GM19468 (cell line): ENCODE data around the gene MTCL1.

Experiments used
- ATAC-seq: cut with Tn5 transposase; IDR thresholded peaks from one replicate; pipeline ENCODE4 v1.9.1; 2021; ENCODE audit warnings: mild to moderate bottlenecking, moderate library complexity, moderate number of reproducible peaks; ENCODE audit not compliant: unreplicated experiment; ENCODE audit errors: extremely low read depth

MTCL1 gene

DNA sequence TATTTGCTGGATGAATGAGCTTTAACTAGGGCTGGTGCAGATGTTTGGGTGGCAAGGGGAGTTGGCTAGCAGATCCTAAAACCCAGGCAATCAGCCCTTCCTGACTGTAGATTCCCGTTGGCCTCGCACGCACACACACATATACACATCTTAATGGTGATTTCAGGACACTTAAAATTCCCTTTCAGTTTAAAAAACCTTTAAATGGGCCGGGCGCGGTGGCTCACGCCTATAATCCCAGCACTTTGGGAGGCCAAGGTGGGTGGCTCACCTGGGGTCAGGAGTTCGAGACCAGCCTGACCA lies 19.5 kb upstream of the MTCL1 start:
- no peak for ATAC-seq

DNA sequence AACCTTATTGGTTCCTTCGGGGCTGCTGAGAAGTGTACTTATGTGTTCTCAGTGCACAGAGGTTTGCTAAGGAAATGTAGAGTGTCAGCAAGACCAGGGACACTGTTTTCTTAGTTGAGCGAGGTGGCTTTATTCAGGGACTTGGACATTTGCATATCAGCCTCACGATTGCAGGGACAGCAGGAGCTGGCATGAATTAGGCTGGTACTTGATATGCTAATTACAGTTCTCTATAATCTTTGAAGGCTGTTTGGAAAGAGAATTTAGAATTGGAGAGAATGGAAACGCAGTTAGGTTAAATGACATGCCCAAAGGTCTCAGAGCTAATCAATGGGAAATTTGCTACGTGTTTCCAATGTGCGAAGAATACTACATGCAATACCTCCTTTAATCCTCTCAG lies 18.7 kb upstream of the MTCL1 start:
- ATAC-seq, result no peak

DNA sequence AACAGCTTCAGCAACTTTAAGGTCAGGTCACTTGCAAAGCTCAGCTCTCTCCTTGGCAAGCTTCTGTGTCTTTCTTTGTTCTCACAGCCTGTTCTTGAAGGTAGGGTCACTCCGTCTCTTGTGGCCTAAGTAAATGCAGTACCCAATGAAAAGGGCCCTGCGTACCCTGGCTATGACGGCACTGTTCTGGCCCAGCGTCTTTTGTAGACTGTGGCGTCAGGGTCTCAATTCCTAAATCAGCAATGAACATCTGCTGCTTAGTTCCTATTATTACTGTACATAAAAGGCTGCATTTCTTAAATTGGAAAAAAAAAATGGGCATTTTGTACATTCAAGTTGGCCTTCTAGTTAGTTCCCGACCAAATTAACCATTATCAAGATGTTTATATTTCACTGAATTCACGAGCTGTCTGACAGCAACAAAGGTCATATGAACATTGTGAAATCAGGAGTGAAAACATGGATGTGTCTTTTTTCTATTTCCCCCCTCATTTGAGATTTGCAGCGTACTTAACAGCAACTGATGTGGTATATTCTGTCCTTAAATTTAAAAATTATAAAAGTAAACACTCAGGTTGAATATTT lies 17.0 kb upstream of the MTCL1 start:
- ATAC-seq, result no peak

DNA sequence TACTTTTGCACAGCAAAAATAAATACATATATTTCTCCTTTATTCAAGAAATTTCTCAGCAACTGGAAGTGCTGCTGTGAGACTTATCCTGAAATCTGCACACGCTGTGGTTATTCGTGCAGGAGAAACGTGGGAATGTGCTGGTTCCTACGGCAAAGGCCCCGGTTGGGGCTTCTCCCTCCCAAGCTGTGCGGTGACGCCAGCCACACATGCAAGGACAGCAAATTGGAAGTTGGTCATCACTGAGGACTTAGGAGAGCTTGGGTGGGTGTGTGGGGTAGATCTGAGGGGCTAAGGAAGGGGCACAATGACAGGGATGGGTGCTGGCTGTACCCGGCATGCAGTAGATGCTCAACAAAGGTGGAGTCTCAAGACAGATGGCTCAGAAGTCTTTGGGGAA lies 16.5 kb upstream of the MTCL1 start:
- no peak for ATAC-seq

DNA sequence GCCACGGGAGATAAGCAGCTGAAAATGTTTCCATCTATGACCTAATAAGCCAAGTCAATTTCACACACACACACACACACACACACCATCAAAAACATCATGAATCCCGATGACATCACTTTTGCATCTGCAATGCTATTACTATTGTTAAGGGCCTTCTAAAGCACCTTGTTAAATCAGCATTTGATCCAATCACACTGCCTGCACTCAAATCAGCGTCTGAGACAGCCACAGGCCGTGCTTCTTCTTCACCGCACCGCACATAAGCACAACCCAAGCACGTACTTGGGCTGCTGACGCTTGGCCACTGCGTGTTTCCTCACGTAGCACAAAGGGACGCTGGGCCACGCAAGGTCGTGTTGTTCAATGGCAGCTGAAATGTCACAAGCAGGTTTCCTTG lies 15.8 kb upstream of the MTCL1 start:
- ATAC-seq, result no peak

DNA sequence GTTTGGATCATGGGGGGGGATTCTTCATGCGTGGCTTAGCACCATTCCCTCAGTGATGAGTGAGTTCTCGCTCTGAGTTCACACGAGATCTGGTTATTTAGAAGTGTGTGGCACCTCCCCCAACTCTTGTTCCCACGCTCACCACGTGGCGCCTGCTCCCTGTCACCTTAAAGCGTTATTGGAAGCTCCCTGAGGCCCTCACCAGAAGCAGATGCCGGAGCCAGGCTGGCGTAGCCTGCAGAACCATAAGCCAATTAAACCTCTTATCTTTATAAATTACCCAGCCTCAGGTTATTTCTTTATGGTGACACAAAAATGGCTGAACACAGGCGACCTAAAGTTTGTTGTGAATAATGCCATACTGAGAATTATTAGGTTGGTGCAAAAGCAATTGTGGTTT lies 10.5 kb upstream of the MTCL1 start:
- ATAC-seq, result no peak

DNA sequence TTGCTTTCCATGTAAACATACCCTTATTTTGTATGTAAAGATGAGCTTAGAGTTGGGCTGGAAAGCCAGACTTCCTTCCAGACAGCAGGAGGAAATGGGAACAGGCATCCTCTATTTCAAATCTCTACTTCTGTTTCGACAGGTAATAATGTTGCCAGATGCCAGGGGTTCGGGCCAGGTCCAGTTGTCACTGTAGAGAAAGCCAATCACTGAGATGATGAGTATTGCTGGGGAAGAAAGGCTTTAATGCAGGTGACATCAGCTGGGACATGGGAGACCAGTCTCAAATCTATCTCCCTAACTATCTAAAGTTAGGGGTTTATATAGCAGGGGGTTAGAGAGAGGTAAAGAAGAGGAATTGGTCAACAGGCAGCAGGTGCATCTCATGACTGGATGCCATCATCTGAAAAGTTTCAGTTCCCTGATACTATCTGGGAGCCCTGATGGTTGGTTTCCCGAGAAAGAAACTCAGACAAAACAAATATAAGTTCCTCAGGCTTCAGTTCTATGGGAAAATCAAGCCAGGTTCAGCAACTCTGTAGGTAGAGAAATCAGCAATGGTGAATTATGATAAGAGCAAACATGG lies 9.3 kb upstream of the MTCL1 start:
- ATAC-seq, result no peak

DNA sequence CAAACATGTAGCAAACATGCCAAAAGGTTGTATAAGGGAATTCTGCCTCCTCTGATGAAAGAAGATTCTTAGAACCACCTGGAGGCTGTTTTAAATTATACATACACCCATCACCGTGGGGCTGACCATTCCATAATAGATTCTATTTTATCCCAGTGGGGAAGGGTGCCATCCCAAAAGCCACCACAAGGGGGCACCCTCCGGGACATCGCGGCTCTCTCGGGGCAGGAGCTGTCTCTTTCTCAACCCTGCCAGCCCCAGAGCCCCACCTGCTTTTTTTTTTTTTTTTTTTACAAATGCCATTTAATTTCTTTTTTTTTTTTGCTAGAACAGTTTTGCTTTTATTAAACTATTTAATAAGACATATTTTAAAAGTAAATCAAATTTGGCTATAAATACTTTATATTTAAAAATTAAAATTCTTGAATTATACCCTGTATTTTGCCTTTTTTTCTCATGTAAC lies 8.6 kb upstream of the MTCL1 start:
- no peak for ATAC-seq

DNA sequence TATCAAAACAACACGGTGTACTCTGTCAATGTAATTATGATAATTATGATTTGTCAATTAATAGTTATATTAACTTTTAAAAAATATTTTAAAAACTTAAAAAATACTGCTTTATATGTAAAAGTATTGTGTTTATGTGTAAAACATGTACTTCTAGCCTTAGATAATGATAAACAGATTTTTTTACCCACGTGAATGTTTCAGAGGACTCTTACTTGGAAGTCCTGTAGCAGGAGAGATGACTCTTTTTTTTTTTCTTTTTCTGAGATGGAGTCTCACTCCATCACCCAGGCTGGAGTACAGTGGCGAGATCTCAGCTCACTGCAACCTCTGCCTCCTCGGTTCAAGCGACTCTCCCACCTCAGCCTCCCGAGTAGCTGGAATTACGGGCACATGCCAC lies 6.2 kb upstream of the MTCL1 start:
- no peak for ATAC-seq

DNA sequence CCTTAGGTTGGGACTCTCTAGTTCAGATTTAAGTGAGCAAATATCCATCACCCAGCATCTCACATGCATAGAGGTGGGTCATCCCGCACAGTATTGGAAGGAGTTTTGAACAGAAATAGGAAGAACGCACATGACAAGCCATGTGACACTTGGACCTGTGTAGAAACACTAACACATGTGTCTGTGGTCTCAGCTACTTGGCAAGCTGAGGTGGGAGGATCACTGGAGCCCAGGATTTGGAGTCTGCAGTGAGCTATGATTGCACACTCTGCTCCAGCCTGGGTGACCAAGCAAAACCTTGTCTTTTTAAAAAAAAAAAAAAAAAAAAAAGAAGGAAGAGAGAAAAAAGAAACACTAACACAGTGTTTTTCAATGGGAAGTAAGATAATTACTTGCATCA lies 5.4 kb upstream of the MTCL1 start:
- no peak for ATAC-seq

DNA sequence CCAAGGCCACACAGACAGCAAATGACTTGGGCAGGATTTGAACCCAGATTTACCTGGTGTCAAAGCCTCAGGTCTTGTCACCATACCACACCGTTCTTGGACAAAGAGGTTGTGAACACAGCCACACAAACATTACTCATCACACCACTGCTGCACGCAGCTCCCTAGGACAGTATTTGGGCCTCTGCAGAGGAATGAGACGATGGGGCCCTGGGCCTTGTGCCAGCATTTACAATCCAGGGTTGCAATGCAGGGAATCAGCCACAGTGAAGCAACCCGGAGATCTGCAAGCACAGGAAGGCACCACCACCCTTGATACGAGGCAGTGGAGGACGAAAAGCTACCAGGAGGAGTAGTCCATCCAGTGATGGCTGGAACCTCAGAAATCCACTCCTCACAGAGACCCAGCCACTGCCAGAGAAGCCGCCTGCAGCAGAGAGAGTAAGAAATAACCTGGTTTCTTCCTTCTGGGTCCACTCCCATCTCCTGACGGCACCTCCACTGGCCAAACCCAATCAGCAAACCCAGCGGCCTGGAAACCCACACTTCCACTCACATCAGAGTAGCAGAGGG lies 3.7 kb upstream of the MTCL1 start:
- ATAC-seq, result no peak

DNA sequence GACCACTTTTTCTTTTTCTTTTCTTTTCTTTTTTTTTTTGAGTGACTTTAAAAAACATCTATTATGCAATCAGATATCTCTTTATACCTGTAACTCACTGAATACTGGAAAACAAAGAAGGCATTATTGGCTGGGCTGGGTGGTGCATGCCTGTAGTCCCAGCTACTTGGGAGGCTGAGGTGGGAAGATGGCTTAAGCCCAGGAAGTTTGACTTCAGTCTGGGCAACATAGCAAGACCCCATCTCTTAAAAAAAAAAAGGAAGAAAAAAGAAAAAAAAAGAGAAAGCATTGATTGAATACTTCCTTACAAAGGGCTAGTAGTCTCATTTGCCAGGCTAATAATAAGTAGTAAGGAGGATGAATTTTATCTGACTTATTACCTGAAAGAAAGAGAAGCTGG lies 2.7 kb upstream of the MTCL1 start:
- ATAC-seq, result no peak

DNA sequence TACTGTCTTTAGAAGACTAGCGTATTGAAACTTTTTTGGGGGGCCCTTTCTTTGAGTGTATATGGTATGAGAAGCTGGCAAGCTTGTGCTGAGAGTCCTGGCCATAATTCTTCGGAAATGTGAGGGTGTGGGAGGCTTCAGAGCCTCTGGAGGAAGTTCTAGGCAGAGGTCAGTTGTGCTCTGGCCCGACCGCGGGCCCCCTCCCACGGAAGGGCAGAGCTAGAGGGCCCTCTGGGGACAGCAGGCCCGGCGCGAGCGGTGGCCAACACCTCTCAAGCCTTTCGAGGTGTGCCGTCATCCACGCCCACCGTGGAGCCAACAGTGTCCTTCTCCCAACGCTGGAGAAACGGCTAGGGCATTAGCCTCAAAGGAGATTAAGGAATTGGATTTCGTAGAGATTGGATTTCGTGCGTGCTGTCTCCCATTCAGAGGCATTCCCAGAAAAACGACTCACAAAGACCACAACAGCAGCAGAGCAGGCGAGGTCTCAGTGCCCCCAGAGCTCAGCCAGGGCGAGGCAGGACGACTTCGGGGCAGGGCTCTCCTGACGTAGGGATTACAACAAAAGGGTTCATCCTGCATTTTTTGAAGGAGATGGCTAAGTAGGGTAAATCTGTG lies 2.2 kb upstream of the MTCL1 start:
- no peak for ATAC-seq

DNA sequence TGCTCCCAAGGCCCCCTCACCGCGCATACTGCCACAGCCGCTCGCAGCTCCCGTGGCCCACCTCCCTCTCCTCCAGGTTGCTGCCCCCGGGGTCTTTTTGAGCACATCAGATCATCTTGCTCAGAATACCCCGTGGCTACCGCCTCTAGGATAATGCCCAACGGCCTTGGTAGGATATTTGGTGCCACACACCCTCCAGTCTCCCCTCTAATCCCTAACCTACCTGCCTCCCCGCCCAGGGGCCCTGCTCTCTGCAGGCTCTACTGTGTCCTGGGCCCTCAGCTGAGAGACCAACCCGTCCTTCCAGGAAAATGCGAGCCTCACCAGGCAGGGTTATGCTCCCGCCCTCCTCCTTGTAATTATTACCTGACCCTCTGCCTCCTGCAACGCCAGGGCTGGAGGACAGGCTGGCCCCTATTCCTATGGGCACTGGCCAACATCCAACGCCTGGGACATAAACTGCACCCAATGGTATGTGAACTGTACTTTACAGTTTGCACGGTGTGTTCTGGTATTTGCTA lies 1.5 kb upstream of the MTCL1 start:
- no peak for ATAC-seq

DNA sequence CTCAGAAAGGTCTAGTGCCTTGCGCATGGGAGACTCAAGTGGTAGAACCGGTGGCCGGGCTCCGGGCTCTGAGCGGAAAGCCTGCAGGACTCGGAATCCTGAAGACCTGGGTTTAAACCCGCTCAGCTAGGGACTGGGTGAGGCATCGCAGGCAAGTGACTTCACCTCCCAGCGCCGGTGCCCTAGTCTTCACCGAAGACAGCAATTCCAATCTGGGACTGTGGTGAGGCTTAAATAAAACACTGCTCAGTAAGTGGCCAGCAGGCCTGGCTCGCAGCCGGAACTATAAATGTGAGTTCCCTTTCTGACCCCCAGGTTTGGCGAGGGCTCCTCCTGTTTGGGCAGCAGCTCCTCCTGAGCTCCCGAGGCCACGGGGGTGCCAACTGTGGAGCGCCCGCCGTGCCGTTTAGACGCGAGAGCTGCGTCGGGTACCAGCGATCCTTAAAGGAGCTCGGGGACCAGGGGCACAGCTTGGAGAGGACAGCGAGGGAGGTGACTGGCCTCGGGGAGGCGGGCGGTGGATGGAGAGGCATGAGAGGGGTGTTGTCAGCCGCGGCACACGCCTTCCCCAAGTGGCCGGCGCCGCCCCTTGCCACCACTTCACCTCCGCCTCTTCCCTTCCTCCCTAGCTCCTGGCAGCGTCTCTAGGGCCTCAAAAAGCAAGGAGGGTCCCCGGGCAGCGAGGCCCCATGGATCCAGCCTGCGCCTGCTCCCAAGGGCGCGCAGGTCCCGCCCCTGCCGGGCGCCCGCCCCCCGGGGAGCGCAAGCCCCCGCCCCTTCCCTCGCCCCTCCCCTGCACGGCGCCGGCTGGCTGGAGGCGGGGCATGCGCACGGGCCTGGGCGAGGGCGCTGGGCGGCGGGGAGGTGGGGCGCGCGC lies 757 bp upstream of the MTCL1 start:
- ATAC-seq, result peak; percentile 78

DNA sequence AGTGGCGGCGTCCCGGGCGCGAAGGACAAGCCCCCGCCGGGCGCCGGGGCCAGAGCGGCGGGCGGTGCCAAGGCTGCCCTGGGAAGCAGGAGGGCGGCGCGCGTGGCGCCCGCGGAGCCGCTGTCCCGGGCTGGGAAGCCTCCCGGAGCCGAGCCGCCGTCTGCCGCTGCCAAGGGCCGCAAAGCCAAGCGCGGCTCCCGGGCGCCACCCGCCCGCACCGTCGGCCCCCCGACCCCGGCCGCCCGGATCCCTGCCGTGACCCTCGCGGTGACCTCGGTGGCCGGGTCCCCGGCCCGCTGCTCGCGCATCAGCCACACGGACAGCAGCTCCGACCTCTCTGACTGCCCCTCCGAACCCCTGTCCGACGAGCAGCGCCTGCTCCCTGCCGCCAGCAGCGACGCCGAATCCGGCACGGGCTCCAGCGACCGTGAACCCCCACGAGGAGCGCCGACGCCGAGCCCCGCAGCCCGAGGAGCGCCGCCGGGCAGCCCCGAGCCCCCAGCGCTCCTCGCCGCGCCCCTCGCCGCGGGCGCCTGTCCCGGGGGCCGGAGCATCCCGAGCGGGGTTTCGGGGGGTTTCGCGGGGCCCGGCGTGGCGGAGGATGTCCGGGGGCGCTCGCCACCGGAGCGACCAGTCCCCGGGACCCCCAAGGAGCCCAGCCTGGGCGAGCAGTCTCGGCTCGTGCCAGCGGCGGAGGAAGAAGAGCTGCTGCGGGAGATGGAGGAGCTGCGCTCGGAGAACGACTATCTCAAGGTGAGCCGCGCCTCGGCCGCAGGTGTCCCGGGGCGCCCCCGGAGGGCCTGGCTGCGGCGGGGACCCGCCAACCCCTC lies 820 bp downstream of the MTCL1 start:
- ATAC-seq, result no peak

DNA sequence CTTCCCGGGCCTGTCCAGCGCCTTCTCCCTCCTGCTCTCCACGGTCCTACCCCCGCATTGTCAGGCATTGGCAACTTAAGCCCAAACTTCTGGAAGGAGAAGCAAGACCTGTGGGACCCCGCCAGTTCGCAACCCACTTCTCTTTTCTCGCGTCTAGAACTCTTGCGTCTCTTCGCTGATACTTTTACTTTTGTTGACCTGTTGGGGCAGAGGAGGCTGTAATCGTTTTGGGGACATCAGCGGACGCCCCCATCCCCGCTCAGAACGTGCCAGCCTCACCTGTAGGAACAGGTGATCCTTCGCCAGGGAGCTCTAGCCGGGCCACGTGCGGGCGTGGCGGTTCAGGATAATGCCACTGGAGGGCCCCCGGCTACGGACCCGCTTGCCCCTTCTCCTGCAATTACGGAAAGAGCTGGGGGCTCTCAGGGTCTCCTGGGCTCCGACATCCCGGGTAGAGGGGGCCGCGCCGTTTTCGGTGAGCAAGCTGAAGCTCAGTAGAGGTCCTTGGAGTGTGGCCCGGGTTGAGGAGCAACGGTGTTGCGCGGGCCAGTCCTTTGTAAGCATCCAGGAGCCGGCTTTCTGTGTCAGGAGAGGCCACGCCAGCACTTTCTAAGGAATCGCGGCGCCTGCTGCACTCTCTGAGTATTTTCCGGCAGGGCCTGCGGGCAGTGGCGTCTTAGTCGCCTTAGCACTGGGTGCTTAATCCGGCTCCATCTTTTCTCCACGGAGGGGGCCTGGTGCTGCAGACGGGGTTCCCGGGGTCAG lies 1.6 kb downstream of the MTCL1 start:
- ATAC-seq, result no peak

DNA sequence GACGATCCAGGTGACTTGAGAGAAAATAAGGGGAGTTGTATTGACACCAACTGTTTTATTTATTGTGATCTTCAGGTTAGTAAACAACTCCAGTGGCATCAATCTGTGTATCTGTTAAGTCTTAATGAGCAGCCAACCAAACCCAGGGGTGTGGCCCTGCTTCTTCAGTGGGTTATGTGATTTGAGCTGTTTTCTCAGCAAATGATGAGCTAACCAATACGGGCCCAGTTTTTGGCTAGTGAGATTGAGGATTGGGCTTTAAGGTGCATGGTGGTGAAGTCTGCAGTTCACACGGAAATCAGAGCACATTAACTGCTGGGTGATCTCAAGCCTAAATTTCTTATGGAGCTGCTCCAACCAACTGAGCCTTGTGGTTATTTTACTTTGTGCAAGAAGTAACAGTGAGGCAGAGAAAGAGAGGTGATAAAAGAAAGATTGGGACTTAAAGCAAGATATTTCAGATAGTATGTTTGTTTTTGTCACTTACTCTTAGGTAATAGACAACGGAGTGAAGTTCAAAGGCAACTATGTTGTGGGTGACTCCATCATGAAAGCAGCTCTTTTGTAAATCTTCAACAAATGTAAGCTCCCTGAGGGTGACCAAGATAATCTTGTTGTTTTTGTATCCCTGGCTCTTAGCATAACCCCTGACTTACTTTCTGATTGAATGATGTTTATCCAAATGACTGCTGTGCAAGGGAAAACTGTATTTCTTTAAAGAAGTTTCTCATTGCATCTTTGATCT lies 2.4 kb downstream of the MTCL1 start:
- ATAC-seq, result no peak
